ENCODE results near the gene PCDHGC3. TPM values are rescaled to one million over a fixed set of nuclear protein-coding genes. Genes with fewer than 3 reads are reported as not detected.

PCDHGC3 gene
- total and polyA plus RNA-seq, 2 of the 13 experiments (the other 11 are each of a cell fraction or from before 2014, with no cell fraction given) = 0.20 to 0.30 TPM

GRCh38 chr5:141518618-141519015, 42.9 kb downstream of the PCDHGC3 start:
- ChIA-PET POLR2A (no interaction called here), CTCF (ENCODE audit: low intra/inter-chr PET ratio, low total read pairs) (no interaction called here)
- TF ChIP-seq CENPT (CRISPR knock-in tag; IDR thresholded peaks at IDR 0.05; ENCODE audit: low read depth) (no peak), FOSL2 (CRISPR knock-in tag; IDR thresholded peaks at IDR 0.05) (no peak), SOX5 (CRISPR knock-in tag; IDR thresholded peaks at IDR 0.05; ENCODE audit: borderline replicate concordance) (no peak), GATAD2A (CRISPR knock-in tag; IDR thresholded peaks at IDR 0.05) (no peak), ZNF879 (CRISPR knock-in tag; IDR thresholded peaks at IDR 0.05) (no peak), PAX8 (CRISPR knock-in tag; IDR thresholded peaks at IDR 0.05; ENCODE audit: borderline replicate concordance) (no peak), ARID2 (CRISPR knock-in tag; IDR thresholded peaks at IDR 0.05; ENCODE audit: borderline replicate concordance) (no peak), ZNF17 (CRISPR knock-in tag; IDR thresholded peaks at IDR 0.05) (no peak), NFAT5 (CRISPR knock-in tag; IDR thresholded peaks at IDR 0.05) (no peak), ZC3H13 (CRISPR knock-in tag; IDR thresholded peaks at IDR 0.05) (no peak), TEF (CRISPR knock-in tag; IDR thresholded peaks at IDR 0.05) (no peak), FLYWCH1 (CRISPR knock-in tag; IDR thresholded peaks at IDR 0.05) (no peak), NONO (IDR thresholded peaks at IDR 0.05) (no peak), NONO (CRISPR knock-in tag; conservative IDR thresholded peaks at IDR 0.05) (no peak), POLR2AphosphoS2 (IDR thresholded peaks at IDR 0.05; ENCODE audit: low read depth, low read length) (no peak), ZNF30 (CRISPR knock-in tag; IDR thresholded peaks at IDR 0.05) (no peak)
- TF ChIP-seq, protein P1, sequence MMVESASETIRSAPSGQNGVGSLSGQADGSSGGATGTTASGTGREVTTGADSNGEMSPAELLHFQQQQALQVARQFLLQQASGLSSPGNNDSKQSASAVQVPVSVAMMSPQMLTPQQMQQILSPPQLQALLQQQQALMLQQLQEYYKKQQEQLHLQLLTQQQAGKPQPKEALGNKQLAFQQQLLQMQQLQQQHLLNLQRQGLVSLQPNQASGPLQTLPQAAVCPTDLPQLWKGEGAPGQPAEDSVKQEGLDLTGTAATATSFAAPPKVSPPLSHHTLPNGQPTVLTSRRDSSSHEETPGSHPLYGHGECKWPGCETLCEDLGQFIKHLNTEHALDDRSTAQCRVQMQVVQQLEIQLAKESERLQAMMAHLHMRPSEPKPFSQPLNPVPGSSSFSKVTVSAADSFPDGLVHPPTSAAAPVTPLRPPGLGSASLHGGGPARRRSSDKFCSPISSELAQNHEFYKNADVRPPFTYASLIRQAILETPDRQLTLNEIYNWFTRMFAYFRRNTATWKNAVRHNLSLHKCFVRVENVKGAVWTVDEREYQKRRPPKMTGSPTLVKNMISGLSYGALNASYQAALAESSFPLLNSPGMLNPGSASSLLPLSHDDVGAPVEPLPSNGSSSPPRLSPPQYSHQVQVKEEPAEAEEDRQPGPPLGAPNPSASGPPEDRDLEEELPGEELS (CRISPR knock-in tag; IDR thresholded peaks at IDR 0.05) = no peak
- Histone ChIP-seq H3K9ac (ENCODE audit: insufficient read depth, low read depth, low read length) (no peak overlapping the region), H3K4me2 (ENCODE audit: low read depth, low read length) (no peak overlapping the region), H3K4me3 (replicated peaks in 1 of 3; ENCODE audit: insufficient read depth in 1 of 3, low read depth in 2 of 3, low read length in 3 of 3) (no peak overlapping the region), H4K20me1 (ENCODE audit: insufficient read depth, low read length) (no peaks in the 10 kb centered on the region), H3K36me3 (replicated peaks in 1 of 2; ENCODE audit: control insufficient read depth in 1 of 2, insufficient read depth in 2 of 2, low read length in 2 of 2) (peaks cover 21 to 79% of the 10 kb centered on the region in 2 experiments), H2AFZ (ENCODE audit: low read length) (no peak overlapping the region), H3K4me1 (ENCODE audit: insufficient read depth, low read length) (peaks cover 11% of the 10 kb centered on the region; the same call in 1 of the 2 replicates), H3K9me3 (ENCODE audit: low read length) (no peaks in the 10 kb centered on the region), H3K79me2 (ENCODE audit: insufficient read depth, low read length) (no peaks in the 10 kb centered on the region), H3K27ac (ENCODE audit: extremely low read length, insufficient read depth, low read length) (no peak overlapping the region), H3K27me3 (ENCODE audit: control insufficient read depth in 1 of 2, insufficient read depth in 2 of 2, low read length in 2 of 2) (no peaks in the 10 kb centered on the region)
- ATAC-seq (no peak), DNase-seq (ENCODE audit: low spot score) (no peak), FAIRE-seq (no peak)
- in situ Hi-C loops (cut with HindIII; ENCODE audit: extremely low pct_ligation_motif_present, low pct_unique_long_range_greater_than_20kb) (no loop called here), intact Hi-C loops (cut with micrococcal nuclease; ENCODE audit: unreplicated experiment) (no loop called here)
- WGBS (ENCODE audit: low lambda C conversion rate) = 100% methylated on average over 1 of the region's 1 CpG
- no TSS peak for BruUV-seq (replicated peaks)
